ENCODE measurements around the gene DUSP1. TPM values are rescaled to one million over a fixed set of nuclear protein-coding genes. Genes with fewer than 3 reads are reported as not detected.
A peak's percentile ranks its signal among the peaks of the same experiment; 100 is the strongest.

Gene DUSP1
- total and polyA plus RNA-seq, 2 of the 13 experiments (the other 11 are each of a cell fraction or from before 2014, with no cell fraction given): 27.1 to 55.5 TPM

GRCh38 chr5:172819569-172819968, 48.6 kb upstream of the DUSP1 start:
- ChIA-PET CTCF (ENCODE audit: low intra/inter-chr PET ratio, low total read pairs) (no interaction called here), POLR2A (no interaction called here)

More at GRCh38 chr5:172819569-172819968, 48.6 kb upstream of the DUSP1 start:
- Histone ChIP-seq H3K9ac (ENCODE audit: insufficient read depth, low read depth, low read length) (no peak overlapping the region), H3K4me3 (replicated peaks in 1 of 3; ENCODE audit: insufficient read depth in 1 of 3, low read depth in 2 of 3, low read length in 3 of 3) (peak overlapping the region in 1 of 3 experiments; percentile 21; a peak in 1 of 6 replicates), H4K20me1 (ENCODE audit: insufficient read depth, low read length) (no peaks in the 10 kb centered on the region), H3K4me2 (ENCODE audit: low read depth, low read length) (peak overlapping the region; percentile 62), H3K27me3 (ENCODE audit: control insufficient read depth in 1 of 2, insufficient read depth in 2 of 2, low read length in 2 of 2) (no peaks in the 10 kb centered on the region), H3K27ac (ENCODE audit: extremely low read length, insufficient read depth, low read length) (no peak overlapping the region), H3K9me3 (ENCODE audit: low read length) (no peaks in the 10 kb centered on the region), H2AFZ (ENCODE audit: low read length) (no peak overlapping the region), H3K79me2 (ENCODE audit: insufficient read depth, low read length) (no peaks in the 10 kb centered on the region), H3K36me3 (replicated peaks in 1 of 2; ENCODE audit: control insufficient read depth in 1 of 2, insufficient read depth in 2 of 2, low read length in 2 of 2) (no peaks in the 10 kb centered on the region), H3K4me1 (ENCODE audit: insufficient read depth, low read length) (peaks cover 53% of the 10 kb centered on the region)
- no TSS peak for BruUV-seq (replicated peaks)
- TF ChIP-seq ZNF766 (CRISPR knock-in tag; IDR thresholded peaks at IDR 0.05; ENCODE audit: borderline replicate concordance) (no peak), ZIK1 (CRISPR knock-in tag; IDR thresholded peaks at IDR 0.05; ENCODE audit: borderline replicate concordance, low read depth) (no peak), ZNF629 (CRISPR knock-in tag; conservative IDR thresholded peaks at IDR 0.05) (peak; percentile 83), ZNF296 (CRISPR knock-in tag; conservative IDR thresholded peaks at IDR 0.05) (no peak), EP300 (IDR thresholded peaks at IDR 0.05; ENCODE audit: low read depth in 2 of 2, low read length in 2 of 2) (no peak), EP300 (CRISPR knock-in tag; IDR thresholded peaks at IDR 0.05; ENCODE audit: borderline replicate concordance) (no peak)
- TF ChIP-seq, protein P1, sequence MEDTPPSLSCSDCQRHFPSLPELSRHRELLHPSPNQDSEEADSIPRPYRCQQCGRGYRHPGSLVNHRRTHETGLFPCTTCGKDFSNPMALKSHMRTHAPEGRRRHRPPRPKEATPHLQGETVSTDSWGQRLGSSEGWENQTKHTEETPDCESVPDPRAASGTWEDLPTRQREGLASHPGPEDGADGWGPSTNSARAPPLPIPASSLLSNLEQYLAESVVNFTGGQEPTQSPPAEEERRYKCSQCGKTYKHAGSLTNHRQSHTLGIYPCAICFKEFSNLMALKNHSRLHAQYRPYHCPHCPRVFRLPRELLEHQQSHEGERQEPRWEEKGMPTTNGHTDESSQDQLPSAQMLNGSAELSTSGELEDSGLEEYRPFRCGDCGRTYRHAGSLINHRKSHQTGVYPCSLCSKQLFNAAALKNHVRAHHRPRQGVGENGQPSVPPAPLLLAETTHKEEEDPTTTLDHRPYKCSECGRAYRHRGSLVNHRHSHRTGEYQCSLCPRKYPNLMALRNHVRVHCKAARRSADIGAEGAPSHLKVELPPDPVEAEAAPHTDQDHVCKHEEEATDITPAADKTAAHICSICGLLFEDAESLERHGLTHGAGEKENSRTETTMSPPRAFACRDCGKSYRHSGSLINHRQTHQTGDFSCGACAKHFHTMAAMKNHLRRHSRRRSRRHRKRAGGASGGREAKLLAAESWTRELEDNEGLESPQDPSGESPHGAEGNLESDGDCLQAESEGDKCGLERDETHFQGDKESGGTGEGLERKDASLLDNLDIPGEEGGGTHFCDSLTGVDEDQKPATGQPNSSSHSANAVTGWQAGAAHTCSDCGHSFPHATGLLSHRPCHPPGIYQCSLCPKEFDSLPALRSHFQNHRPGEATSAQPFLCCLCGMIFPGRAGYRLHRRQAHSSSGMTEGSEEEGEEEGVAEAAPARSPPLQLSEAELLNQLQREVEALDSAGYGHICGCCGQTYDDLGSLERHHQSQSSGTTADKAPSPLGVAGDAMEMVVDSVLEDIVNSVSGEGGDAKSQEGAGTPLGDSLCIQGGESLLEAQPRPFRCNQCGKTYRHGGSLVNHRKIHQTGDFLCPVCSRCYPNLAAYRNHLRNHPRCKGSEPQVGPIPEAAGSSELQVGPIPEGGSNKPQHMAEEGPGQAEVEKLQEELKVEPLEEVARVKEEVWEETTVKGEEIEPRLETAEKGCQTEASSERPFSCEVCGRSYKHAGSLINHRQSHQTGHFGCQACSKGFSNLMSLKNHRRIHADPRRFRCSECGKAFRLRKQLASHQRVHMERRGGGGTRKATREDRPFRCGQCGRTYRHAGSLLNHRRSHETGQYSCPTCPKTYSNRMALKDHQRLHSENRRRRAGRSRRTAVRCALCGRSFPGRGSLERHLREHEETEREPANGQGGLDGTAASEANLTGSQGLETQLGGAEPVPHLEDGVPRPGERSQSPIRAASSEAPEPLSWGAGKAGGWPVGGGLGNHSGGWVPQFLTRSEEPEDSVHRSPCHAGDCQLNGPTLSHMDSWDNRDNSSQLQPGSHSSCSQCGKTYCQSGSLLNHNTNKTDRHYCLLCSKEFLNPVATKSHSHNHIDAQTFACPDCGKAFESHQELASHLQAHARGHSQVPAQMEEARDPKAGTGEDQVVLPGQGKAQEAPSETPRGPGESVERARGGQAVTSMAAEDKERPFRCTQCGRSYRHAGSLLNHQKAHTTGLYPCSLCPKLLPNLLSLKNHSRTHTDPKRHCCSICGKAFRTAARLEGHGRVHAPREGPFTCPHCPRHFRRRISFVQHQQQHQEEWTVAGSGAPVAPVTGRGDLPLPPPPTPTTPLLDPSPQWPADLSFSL (CRISPR knock-in tag; IDR thresholded peaks at IDR 0.05): no peak
- TF ChIP-seq, protein P2, sequence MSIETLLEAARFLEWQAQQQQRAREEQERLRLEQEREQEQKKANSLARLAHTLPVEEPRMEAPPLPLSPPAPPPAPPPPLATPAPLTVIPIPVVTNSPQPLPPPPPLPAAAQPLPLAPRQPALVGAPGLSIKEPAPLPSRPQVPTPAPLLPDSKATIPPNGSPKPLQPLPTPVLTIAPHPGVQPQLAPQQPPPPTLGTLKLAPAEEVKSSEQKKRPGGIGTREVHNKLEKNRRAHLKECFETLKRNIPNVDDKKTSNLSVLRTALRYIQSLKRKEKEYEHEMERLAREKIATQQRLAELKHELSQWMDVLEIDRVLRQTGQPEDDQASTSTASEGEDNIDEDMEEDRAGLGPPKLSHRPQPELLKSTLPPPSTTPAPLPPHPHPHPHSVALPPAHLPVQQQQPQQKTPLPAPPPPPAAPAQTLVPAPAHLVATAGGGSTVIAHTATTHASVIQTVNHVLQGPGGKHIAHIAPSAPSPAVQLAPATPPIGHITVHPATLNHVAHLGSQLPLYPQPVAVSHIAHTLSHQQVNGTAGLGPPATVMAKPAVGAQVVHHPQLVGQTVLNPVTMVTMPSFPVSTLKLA (IDR thresholded peaks at IDR 0.05): no peak
- intact Hi-C loops (cut with micrococcal nuclease; ENCODE audit: unreplicated experiment) (no loop called here), in situ Hi-C loops (cut with HindIII; ENCODE audit: extremely low pct_ligation_motif_present, low pct_unique_long_range_greater_than_20kb) (no loop called here)
- ATAC-seq: no peak
- no peak for FAIRE-seq
- DNase-seq (ENCODE audit: low spot score): no peak
- WGBS (ENCODE audit: low lambda C conversion rate): 25% methylated on average over 2 of the region's 3 CpGs
